Adrenal gland (tissue), 12 donors: Measurements from ENCODE around the gene PTPRN. TPM values are rescaled to one million over a fixed set of nuclear protein-coding genes. Genes with fewer than 3 reads are reported as not detected.
"Not testable (repeated sequence)": the region's sequence is repeated elsewhere in the genome, so short reads cannot be mapped to it uniquely, and the experiment has no call there.

Experiments used
- DNase-seq, 7 donors: peaks; one replicate each; pipeline ENCODE4 v3.0.0-alpha.2; 2019 to 2020
- H3K27ac ChIP-seq, 5 donors: fragments of 200-600 bp; sonication (generic) in 4 of 5; 1 replicate in 3 of 5; 2 replicates in 2 of 5; pipeline versions ENCODE4 v1.5.1 to v1.8.0; 2016 to 2020; ENCODE audit warnings: mild to moderate bottlenecking in 1 of 5
- H3K27me3 ChIP-seq: fragments of 200-600 bp; 2 replicates; pipeline ENCODE4 v1.8.0; 2021
- H3K36me3 ChIP-seq, 2 donors: fragments of 200-600 bp; replicated peaks in 1 of 2; 1 replicate in 1 of 2; 2 replicates in 1 of 2; pipeline versions ENCODE4 v1.5.1 to v1.8.0; 2018 to 2022
- H3K4me1 ChIP-seq, 2 donors: fragments of 200-600 bp; replicated peaks in 1 of 2; 1 replicate in 1 of 2; 2 replicates in 1 of 2; pipeline versions ENCODE4 v1.5.1 to v1.8.0; 2018 to 2021
- H3K4me3 ChIP-seq, 4 donors: fragments of 200-600 bp; sonication (generic) in 3 of 4; one replicate each; pipeline ENCODE4 v1.5.1; 2016 to 2018
- H3K9me3 ChIP-seq, 3 donors: fragments of 200-600 bp; sonication (generic) in 1 of 3; replicated peaks in 1 of 3; 1 replicate in 2 of 3; 2 replicates in 1 of 3; pipeline versions ENCODE4 v1.5.1 to v1.8.0; 2016 to 2021
- CTCF ChIP-seq, 6 experiments: fragments of 450-650 bp in 4 of 6; fragments of 200-600 bp in 2 of 6; sonication (generic) in 1 of 6; IDR thresholded peaks; 1 replicate in 5 of 6; 2 replicates in 1 of 6; pipeline versions ENCODE4 v1.5.1 to v1.8.0; 2016 to 2021; ENCODE audit warnings: antibody characterized with exemption in 6 of 6, mild to moderate bottlenecking in 2 of 6, moderate library complexity in 1 of 6
- POLR2A ChIP-seq, 2 donors: fragments of 450-650 bp; IDR thresholded peaks; one replicate each; pipeline ENCODE4 v1.6.1; 2017; ENCODE audit warnings: antibody characterized with exemption in 2 of 2, mild to moderate bottlenecking in 2 of 2, moderate library complexity in 1 of 2
- WGBS, 4 donors: extraction: QIAGEN DNeasy Blood & Tissue Kit in 2 of 4; methylation state at CpG; one replicate each; pipeline versions ENCODE4 v1.1.5 to v1.1.7; 2013 to 2017; 5-methylcytosine and 5-hydroxymethylcytosine counted together
- intact Hi-C, 2 donors: fragments of 100-400 bp; cut with DNase I; formaldehyde crosslinking; loops; one replicate each; pipeline versions ENCODE4 v1.14.1 to v1.15.0; 2022 to 2023
- polyA plus RNA-seq, 3 donors: library from polyadenylated mRNA; stranded (reverse); fragments of 200-250 nt in 2 of 3; fragments of 350-450 nt in 1 of 3; fragmentation: Illumina TruSeq in 1 of 3; extraction: RNeasy Lipid Tissue Mini Kit (QIAGEN cat#74804) in 1 of 3; gene quantifications; one replicate each; pipeline ENCODE4 v1.2.3, GENCODE V29; 2013 to 2014
- total RNA-seq, 9 donors: library from RNA; depleted of rRNA in 4 of 9; stranded (reverse); fragments of >200 nt in 4 of 9; fragments of 120-200 nt in 1 of 9; fragmentation: NEBNext Ultra II Directional in 1 of 9; extraction: Animal tissue kit (Norgen Biotek cat#: 25700) in 1 of 9; gene quantifications; one replicate each; pipeline versions ENCODE4 v1.1.0 to v1.2.4, GENCODE V29; 2013 to 2023
- donor health status: healthy with polysubstance abuse.
- donor health status: Bipolar disorder and iron deficiency.
- donor health status: DM: yes; HTN: yes; CAD: no.
- donor health status: DM: no; HTN: no; CAD: no.
- donor health status: DM: no; HTN: no; CAD: no.
- donor health status: DM: yes; HTN: yes; CAD: no.

The PTPRN gene
- total and polyA plus RNA-seq, 12 donors: 0.39 to 106 (median 9.0) TPM; not detected in 1

GRCh38 chr2:219323434-219323833 is 14.2 kb upstream of the PTPRN start:
- H3K27ac ChIP-seq: no peak overlapping the region
- H3K4me3 ChIP-seq: no peak overlapping the region
- intact Hi-C loops: no loop called here
- H3K9me3 ChIP-seq: no peaks in the 10 kb centered on the region
- H3K4me1 ChIP-seq: no peaks in the 10 kb centered on the region
- no peak for TF ChIP-seq CTCF (IDR thresholded peaks at IDR 0.05)
- no peak for TF ChIP-seq POLR2A (IDR thresholded peaks at IDR 0.05)
- no peaks in the 10 kb centered on the region for H3K36me3 ChIP-seq
- no peak for DNase-seq
- no peaks in the 10 kb centered on the region for H3K27me3 ChIP-seq
- 47 to 61% (median 57%) methylated on average over 4 of the region's 4 CpGs for WGBS, 4 donors

GRCh38 chr2:219314804-219315468 is 5.7 kb upstream of the PTPRN start:
- TF ChIP-seq CTCF (IDR thresholded peaks at IDR 0.05) (no peak), POLR2A (IDR thresholded peaks at IDR 0.05) (no peak)
- Histone ChIP-seq H3K9me3 (no peaks in the 10 kb centered on the region), H3K27me3 (peaks cover 6% of the 10 kb centered on the region), H3K4me3 (no peak overlapping the region), H3K36me3 (no peaks in the 10 kb centered on the region), H3K4me1 (no peaks in the 10 kb centered on the region), H3K27ac (no peak overlapping the region)
- intact Hi-C loops: no loop called here
- WGBS, 4 donors: 83 to 91% (median 87%) methylated on average over 16 of the region's 16 CpGs
- no peak for DNase-seq

GRCh38 chr2:219312683-219313263 is 3.6 kb upstream of the PTPRN start:
- H3K4me3 ChIP-seq, intact Hi-C loops, H3K27ac ChIP-seq, H3K4me1 ChIP-seq, H3K9me3 ChIP-seq, H3K36me3 ChIP-seq: not testable (repeated sequence)
- peaks cover 12% of the 10 kb centered on the region for H3K27me3 ChIP-seq
- DNase-seq: peak in 1 of 7 donors; percentile 27
- WGBS, 4 donors: 85 to 89% (median 87%) methylated on average over 20 to 49 of the region's 49 CpGs

- peak; percentile 56 to 79 (median 77) for DNase-seq
- intact Hi-C loops: loop anchor here in 1 of 2 donors (10.0 kb wide), 1 partner anchor 254 kb away; no protein-coding TSS in a partner anchor
- WGBS, 4 donors: 3 to 4% (median 3%) methylated on average over 31 to 45 of the region's 45 CpGs
- H3K27ac ChIP-seq: peak overlapping the region in 1 of 5 donors; percentile 74
- peak in 1 of 2 donors; percentile 28 for TF ChIP-seq POLR2A (IDR thresholded peaks at IDR 0.05)
- TF ChIP-seq CTCF (IDR thresholded peaks at IDR 0.05): no peak
- no peaks in the 10 kb centered on the region for H3K9me3 ChIP-seq
- H3K4me1 ChIP-seq: no peaks in the 10 kb centered on the region
- H3K36me3 ChIP-seq: no peaks in the 10 kb centered on the region
- peak overlapping the region in 1 of 4 donors; percentile 36 for H3K4me3 ChIP-seq
- H3K27me3 ChIP-seq: peaks cover 12% of the 10 kb centered on the region
Observed at GRCh38 chr2:219308142-219309101, 779 bp downstream of the PTPRN start.
